GM21367 (cell line): Measurements from ENCODE around the gene PITPNM1.

Source experiments
- ATAC-seq: cut with Tn5 transposase; IDR thresholded peaks from one replicate; pipeline ENCODE4 v1.9.1; 2021; ENCODE audit not compliant: unreplicated experiment

PITPNM1 gene

GRCh38 chr11:67504005-67504949 is 886 bp downstream of the PITPNM1 start:
- no peak for ATAC-seq

- ATAC-seq, result no peak
Measured at GRCh38 chr11:67503119-67504004, 1.8 kb downstream of the PITPNM1 start.

GRCh38 chr11:67502328-67502979 is 2.7 kb downstream of the PITPNM1 start:
- no peak for ATAC-seq

GRCh38 chr11:67501854-67502253 is 3.3 kb downstream of the PITPNM1 start:
- ATAC-seq, result no peak

- ATAC-seq, result no peak
Measured at GRCh38 chr11:67500831-67501715, 4.1 kb downstream of the PITPNM1 start.

GRCh38 chr11:67500484-67500821 is 4.7 kb downstream of the PITPNM1 start:
- ATAC-seq, result no peak

GRCh38 chr11:67499808-67500483 is 5.2 kb downstream of the PITPNM1 start:
- no peak for ATAC-seq

- ATAC-seq, result no peak
Measured at GRCh38 chr11:67498544-67498972, 6.6 kb downstream of the PITPNM1 start.

- no peak for ATAC-seq
Measured at GRCh38 chr11:67497656-67498291, 7.4 kb downstream of the PITPNM1 start.

- no peak for ATAC-seq
Measured at GRCh38 chr11:67496113-67496512, 9.1 kb downstream of the PITPNM1 start.

GRCh38 chr11:67495234-67496005 is 9.7 kb downstream of the PITPNM1 start:
- ATAC-seq, result no peak

- ATAC-seq, result no peak
Measured at GRCh38 chr11:67494371-67495233, 10.6 kb downstream of the PITPNM1 start.

- ATAC-seq, result no peak
Measured at GRCh38 chr11:67493548-67494370, 11.4 kb downstream of the PITPNM1 start.

GRCh38 chr11:67492801-67493547 is 12.2 kb downstream of the PITPNM1 start:
- no peak for ATAC-seq

- ATAC-seq, result no peak
Measured at GRCh38 chr11:67492069-67492727, 13.0 kb downstream of the PITPNM1 start.
